ENCODE data around the gene TENM4.

TENM4 gene

DNA sequence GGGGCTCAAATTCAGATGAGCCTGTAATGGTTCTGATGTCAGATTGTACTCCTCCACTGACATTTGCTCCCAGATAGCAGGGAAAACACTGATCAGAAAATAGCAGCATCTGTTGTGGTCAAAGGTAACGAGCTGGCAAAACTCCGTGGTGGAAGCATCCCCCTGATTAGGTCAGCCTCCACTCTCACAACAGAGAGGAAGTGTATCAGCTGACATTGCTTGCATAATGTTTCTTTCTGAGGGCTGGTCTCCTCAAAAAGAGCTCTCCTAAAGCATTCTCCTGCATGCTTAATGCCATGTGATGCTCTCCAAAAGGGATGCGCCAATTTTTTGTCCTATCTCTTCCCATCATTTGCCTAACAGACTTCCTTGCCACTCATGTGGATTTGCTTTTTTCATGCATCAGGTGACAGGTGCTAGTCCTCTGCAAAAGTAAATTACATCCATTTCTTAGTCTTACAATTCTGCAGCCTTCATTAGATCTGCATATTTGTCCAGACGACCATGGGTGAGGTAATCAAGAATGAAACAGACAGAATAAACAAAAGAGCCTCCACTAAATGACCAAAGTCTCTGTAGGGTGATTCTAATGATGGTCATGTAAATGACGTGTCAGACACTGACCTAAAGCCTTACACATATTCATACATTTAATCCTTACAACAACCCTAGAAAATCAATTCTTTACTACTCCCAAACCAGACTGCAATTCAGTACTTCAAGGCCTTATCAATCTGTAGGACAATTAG, 6.4 kb upstream of the TENM4 start:
- no peak for DNase-seq

DNA sequence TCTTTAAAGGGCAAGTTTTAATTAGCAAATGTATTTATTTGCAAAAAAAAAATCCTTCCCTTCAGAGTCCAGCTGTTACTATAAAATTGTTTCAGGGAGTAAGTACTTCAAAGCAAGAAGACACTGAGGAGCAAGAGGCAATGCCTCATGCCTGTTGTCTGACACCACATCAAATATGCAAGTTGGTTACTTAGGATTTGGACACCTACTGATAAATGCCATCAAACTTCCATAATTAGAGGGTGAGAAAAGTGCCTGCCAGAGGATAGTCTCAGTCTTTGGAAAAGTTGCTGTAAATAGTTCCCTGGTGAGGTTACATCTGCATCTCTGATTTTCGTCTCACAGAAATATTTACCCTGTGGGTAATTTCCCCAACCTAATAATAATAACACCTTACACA, 4.1 kb upstream of the TENM4 start:
- DNase-seq = no peak

GRCh38 chr11:79441461-79441875, 638 bp upstream of the TENM4 start:
- peak; percentile 13 for DNase-seq

DNA sequence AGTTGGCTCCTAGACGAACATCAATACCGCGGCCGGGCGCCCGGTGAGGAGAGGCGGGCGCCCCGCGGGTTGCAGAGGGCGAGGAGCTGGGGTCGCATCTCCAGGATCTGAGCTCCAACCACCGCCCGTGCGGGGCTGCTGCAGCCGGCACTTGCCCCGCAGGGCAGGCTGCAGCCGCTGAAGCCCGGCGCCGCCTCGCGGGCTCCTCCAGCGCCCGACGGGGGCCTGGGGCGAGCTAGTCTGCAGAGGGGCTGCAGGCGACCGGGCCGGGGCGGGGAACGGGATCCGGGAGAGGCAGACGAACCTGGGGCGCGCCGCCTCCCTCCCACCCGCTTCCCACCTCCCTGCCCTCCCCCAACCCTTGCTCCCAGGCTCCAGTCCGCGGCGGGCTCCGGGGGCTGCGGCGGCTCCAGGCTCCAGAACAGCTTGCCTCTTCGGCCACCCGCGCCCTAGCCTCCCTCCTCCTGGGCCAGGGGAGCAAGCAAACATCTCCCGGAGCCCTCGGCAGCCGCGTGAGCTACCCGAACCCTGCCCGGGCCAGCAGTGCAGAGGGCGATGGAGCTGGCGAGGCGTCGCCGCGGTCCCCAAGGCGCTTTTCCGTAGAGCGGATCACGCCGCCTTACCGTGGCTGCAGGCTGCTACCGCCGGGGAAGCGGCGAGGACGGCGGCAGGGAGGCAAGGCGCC, 802 bp downstream of the TENM4 start:
- no peak for DNase-seq

GRCh38 chr11:79439410-79439885, 1.4 kb downstream of the TENM4 start:
- DNase-seq = no peak

DNA sequence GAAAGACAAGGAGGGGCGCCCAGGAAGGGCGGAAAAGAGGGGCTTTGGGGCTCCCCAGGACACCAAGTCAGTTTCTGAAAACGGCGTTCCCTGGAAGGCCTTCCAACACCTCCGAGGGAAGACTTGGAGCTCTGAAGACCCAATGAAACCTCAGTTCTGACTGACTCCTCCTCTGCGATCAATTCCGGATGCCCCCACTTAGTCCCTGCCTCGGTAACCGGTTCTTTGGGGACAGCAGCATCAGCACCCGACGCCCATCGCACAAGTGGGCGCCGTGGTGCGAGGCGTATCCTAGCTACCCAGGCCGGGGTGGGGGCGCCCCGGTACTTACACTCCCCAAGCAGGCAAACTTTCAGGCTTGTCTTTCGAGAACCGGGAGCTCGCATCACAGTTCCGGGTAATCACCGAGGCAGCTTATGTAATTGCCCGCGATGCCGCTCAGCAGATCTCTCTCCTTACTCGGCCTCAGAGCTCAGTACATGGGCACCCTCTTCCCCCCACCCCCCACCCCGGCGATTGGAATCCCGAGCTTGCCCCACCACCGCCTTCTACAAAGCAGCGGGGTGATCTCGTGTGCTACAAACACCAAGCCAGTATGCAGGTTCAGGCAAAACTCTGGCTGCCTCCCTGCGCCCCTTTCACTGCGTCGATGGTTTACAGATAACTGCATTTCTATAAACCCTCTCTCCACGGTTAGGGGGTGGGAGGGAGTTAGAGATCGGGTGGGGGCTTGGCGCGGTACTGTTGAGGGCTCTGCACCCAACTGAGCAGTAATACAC, 2.0 kb downstream of the TENM4 start:
- DNase-seq = no peak

DNA sequence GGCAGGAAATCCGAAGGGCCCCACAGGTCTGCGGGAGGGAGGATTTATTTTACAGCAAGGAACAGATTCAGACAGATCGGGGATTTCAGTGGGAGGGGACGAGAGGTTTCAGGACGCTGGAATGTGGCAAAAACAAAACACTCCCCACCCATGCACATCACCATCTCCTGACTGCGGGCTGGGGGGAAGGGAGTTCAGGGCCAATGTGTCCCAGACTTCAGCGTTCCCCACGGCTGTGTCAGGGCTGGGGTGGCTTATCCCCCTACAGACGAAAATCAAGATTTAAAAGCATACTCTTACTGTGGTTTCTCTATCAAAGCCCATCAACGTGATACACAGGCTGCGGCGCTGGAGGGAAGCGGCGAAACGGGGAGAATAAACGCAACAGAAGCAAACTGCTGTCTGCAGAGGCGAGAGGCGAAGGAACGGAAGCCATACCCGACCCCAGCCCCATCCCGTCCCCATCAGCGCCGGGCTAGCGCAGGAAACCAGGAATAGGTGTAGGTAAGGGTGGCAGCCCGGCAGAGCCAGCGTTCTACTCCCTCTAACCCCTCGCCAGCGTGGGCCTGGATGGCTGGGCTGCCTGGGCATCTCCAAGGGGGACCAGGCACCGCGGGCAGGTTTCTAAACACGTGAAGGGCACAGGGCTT, 2.7 kb downstream of the TENM4 start:
- no peak for DNase-seq

- DNase-seq = no peak
These were observed 3.4 kb downstream of the TENM4 start for GRCh38 chr11:79437278-79437980.

DNA sequence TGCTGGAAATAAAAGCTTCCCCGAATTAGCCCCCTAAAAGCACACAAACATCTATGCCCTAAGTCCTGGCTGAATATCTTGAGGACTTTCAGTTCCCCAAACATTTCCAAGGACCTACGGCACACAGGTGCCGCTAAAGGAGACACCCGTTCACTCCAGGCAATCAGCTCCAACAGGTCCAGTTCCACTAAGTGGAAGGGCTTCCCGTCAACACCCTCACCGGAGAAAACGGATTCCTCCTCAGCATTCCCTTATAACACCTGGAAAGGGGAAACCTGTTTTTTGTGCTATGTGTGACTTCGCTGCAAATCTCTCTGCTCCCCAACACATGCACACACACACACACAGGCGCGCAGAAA, 3.9 kb downstream of the TENM4 start:
- no peak for DNase-seq

- DNase-seq = no peak
These were observed 6.5 kb downstream of the TENM4 start for GRCh38 chr11:79434283-79434682.

- no peak for DNase-seq
These were observed 8.7 kb downstream of the TENM4 start for GRCh38 chr11:79432138-79432537.

DNA sequence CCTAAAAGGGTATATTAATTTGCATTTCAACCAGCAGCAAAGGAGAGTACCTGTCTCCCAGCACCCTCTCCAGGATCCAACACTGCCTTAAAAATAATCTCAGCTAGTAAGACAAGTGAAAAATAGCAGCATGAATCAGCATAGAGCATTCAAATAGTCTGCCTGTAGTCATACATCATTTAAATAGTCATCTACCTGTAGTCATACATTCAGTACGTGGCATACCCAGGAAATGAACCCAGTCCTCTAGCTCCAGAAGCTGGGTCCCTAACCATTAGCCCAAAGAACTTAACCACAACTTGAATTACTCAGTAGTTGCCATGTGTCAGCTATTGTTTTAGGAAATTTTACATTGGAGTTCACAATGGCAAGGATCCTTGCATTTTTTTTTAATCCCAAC, 9.3 kb downstream of the TENM4 start:
- DNase-seq = no peak

- DNase-seq = no peak
These were observed 10.6 kb downstream of the TENM4 start for GRCh38 chr11:79430280-79430679.

DNA sequence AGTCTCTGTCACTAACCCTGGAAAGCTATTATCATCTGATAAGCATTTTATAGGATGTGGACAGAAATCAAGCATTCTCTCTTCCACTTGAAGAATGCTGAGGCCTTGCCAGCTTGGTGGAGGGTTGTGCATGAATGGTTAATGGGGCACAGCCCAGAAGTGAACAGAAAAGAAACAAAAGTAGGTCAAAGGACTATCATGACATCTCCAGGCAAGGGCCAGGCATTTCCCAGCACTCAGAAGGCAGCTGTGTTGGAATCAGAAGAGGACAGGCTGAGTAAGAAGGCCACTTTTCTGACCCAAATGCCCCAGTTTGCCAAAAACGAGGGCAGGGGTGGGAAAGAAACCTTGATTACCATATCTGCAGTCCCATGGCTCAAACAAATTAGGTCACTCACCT, 12.4 kb downstream of the TENM4 start:
- no peak for DNase-seq

- no peak for DNase-seq
These were observed 13.1 kb downstream of the TENM4 start for GRCh38 chr11:79427611-79428327.

- DNase-seq = no peak
These were observed 13.7 kb downstream of the TENM4 start for GRCh38 chr11:79427126-79427525.

GRCh38 chr11:79425463-79425862, 15.4 kb downstream of the TENM4 start:
- DNase-seq = no peak

- DNase-seq = no peak
These were observed 17.1 kb downstream of the TENM4 start for GRCh38 chr11:79423736-79424135.

DNA sequence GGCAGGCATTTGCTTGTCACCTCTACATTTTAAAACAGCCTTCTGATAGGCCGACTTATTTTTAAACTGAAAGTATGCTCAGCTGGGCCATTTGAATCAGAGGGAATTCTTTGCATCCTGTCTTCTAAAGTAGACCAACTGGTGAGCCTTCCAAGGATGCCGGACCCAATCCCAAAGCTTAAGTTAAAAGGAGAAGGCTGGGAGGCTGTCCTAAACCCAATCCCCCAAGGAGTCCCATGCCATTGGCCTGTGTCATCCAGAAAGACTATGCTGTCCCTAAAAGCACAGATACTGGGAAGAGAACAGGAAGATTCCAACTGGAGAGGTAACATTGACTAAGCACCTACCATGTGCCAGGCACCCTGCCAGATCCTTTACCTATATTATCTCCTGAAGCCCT, 18.0 kb downstream of the TENM4 start:
- no peak for DNase-seq

DNA sequence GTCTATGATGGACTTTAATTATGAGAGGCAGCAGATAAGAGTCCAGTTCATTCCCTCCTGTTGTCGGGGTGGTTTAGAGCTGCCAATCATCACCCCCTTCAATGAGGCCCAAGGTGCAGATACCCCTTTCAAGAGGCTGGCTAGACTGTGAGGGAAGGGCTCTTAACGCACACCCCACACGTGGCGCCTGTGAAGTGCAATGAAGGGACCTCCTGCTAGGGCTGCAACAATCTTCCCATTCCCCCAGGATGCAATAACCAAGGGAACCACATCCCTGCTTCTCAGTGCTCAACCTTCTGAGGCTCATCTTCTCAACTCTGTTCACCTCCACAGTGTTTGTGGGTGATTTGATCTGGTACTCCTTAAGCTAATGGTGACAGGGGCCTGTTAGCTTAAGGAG, 19.0 kb downstream of the TENM4 start:
- DNase-seq = no peak

- no peak for DNase-seq
These were observed 21.7 kb downstream of the TENM4 start for GRCh38 chr11:79419120-79419519.

- DNase-seq = no peak
These were observed 22.6 kb downstream of the TENM4 start for GRCh38 chr11:79418241-79418640.
